GM13976 (cell line): ENCODE data around the gene C19orf25.

Experiments
- DNase-seq: peaks from one replicate; pipeline ENCODE4 v3.0.0; 2012; ENCODE audit warnings: low spot score
- in situ Hi-C: fragments of 300-500 bp; cut with MboI; formaldehyde crosslinking; loops from one replicate; pipeline ENCODE4 v1.12.0; 2022; ENCODE audit warnings: low sequenced_read_pairs, mixed read lengths, inconsistent platforms; ENCODE audit not compliant: unreplicated experiment
- TF ChIP-seq, protein P1 (sequence below): IDR thresholded peaks from 2 replicates; pipeline ENCODE4 v1.5.1; 2012; ENCODE audit warnings: borderline replicate concordance, mild to moderate bottlenecking; ENCODE audit not compliant: insufficient read depth; ENCODE audit errors: extremely low read depth, missing control alignments, control extremely low read depth

The C19orf25 gene

DNA sequence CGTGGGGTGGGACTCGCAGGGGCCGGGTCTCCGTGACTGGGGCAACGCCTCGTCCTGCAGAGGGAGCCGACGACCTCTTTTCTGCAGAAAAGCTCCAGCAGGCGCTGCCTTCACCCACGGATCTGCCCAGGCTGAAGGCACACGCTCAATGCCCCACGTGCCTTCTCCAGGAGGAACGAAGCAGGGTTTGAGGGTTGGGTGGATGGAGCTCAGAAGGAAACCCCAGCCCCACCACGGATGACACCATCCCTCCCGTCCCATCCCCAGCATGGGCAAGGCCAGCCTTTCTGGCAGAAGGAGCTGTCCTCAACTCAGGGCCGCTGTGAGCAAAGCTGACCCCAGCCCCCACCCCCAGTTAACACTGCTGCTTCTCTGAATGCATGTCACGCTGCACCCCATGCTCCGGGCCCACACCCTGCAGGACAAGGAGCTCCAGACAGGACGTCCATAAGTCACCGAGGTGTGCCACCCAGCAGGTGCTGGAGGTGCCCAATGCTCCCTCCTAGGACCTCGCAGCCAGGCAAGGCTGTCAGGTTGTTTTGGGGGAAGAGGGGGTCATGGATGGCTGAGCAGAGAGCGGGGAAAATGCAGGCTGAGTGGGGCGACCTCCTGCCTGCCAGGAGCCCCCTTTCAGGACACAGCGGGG is 7.4 kb downstream of the C19orf25 start:
- TF ChIP-seq, protein P1, sequence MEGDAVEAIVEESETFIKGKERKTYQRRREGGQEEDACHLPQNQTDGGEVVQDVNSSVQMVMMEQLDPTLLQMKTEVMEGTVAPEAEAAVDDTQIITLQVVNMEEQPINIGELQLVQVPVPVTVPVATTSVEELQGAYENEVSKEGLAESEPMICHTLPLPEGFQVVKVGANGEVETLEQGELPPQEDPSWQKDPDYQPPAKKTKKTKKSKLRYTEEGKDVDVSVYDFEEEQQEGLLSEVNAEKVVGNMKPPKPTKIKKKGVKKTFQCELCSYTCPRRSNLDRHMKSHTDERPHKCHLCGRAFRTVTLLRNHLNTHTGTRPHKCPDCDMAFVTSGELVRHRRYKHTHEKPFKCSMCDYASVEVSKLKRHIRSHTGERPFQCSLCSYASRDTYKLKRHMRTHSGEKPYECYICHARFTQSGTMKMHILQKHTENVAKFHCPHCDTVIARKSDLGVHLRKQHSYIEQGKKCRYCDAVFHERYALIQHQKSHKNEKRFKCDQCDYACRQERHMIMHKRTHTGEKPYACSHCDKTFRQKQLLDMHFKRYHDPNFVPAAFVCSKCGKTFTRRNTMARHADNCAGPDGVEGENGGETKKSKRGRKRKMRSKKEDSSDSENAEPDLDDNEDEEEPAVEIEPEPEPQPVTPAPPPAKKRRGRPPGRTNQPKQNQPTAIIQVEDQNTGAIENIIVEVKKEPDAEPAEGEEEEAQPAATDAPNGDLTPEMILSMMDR: no peak
- in situ Hi-C loops: no loop called here
- DNase-seq: no peak

DNA sequence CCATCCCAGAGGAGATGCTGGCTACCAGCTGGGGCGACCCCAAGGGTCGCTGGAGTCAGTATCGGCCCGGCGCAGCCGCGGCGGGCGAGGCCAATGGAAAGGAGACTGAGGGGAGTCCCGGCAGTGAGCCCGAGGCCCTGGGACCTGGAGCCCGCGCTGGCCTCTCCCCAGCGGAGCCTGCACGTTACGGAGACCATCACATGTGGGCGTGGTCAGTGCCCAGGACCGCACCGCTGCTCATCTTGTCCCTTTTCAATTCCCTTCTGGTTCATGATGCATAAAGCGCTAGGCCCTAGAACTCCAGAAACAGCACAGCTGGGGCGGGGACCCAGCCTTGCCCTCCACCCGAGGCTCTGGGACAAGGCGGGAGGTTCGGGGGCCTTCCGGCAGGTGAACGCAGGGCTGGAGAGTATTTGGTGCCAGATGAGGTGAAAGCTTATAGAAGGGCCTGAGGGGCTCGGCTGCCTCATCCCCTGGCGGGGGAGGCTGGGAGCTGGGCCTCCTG is 8.0 kb downstream of the C19orf25 start:
- DNase-seq: no peak
- in situ Hi-C loops: no loop called here
- TF ChIP-seq, protein P1: no peak

- in situ Hi-C loops: no loop called here
- DNase-seq: peak; percentile 83
- TF ChIP-seq, protein P1: no peak
Observed at GRCh38 chr19:1470305-1471009, 8.6 kb downstream of the C19orf25 start.

- in situ Hi-C loops: no loop called here
- no peak for DNase-seq
- TF ChIP-seq, protein P1: no peak
Observed at GRCh38 chr19:1470055-1470304, 9.0 kb downstream of the C19orf25 start.

- no peak for DNase-seq
- in situ Hi-C loops: no loop called here
- TF ChIP-seq, protein P1: no peak
Observed at GRCh38 chr19:1469255-1470054, 9.6 kb downstream of the C19orf25 start.

DNA sequence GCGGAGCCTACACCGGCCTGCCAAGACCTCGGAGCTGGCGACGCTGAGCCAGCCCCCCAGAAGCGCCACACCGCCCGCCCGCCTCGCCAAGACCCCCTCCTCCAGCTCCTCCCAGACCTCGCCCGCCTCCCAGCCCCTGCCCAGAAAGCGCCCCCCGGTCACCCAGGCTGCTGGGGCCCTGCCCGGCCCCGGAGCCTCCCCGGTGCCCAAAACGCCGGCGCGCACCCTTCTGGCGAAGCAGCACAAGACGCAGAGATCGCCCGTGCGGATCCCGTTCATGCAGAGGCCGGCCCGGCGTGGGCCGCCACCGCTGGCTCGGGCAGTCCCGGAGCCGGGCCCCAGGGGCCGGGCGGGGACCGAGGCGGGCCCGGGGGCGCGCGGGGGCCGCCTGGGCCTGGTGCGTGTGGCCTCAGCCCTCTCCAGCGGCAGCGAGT is 10.2 kb downstream of the C19orf25 start:
- TF ChIP-seq, protein P1: no peak
- in situ Hi-C loops: no loop called here

More for the DNA sequence above, 10.2 kb downstream of the C19orf25 start:
- no peak for DNase-seq
